Measurements from ENCODE around the gene PTPRF.

DNA sequence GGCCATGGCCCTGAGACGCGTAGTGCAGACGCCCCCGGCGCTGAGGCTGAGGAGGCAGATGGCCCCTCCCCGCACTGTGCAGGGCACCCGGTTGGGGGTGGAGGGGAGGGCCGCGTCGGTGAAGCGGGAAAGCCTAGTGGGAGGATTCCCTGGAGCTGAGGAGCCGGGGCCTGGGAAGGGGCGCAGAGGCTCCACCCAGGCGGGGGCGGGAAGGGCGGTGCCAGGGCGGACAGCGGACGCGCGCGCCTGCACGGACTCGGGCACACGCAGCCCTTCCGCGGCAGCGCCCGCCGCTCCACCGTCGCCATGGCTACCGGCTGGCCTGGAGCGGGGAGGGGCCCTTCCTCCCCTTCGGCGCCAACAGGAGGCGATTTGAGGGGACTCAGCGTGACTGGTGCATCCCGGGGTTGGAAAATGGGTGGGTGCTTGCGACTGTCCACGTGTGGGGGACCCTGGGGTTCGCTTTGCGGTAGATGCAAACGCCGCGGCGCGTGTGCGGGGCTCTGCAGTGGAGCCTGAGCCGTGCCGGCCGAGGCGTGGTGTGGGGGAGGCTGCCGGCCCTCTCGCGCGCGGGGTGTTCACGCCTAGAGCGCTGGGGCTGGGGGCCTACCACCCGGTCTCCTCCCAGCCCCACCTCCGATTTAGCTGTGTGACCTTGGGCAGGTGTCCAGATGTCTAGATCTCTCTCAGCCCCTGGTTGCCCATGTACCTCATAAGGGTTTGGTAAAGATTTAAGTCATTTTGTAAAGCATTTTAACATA, 35.1 kb downstream of the PTPRF start:
- TF ChIP-seq GATA2 (IDR thresholded peaks at IDR 0.05; ENCODE audit: low read depth, low read length) (no peak), GATA3 (IDR thresholded peaks at IDR 0.05; ENCODE audit: low read depth, low read length) (no peak)

All from SH-SY5Y (cell line).